GM20431 (cell line): ENCODE measurements around the gene CAPN11.

Experiments
- in situ Hi-C: fragments of 300-500 bp; cut with MseI, MboI; formaldehyde crosslinking; loops from one replicate; pipeline ENCODE4 v1.15.0; 2020; ENCODE audit warnings: low sequenced_read_pairs; ENCODE audit not compliant: unreplicated experiment

Gene CAPN11

DNA sequence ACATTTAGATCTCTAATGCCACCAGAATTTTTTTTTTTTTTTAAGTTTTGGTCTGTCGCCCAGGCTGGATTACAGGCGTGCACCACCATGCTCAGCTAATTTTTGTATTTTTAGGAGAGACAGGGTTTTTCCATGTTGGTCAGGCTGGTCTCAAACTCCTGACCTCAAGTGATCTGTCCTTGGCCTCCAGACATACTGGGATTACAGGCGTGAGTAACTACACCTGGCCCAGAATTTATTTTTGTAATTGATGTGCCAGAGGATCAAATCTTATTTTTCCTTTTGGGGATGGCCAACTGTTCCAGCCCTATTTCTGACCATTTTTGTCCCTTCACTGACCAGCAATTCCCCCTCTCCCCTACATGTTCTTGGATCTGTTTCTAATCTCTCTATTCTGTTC lies 40.1 kb downstream of the CAPN11 start:
- in situ Hi-C loops: no loop called here

GRCh38 chr6:44199883-44200282 lies 41.3 kb downstream of the CAPN11 start:
- in situ Hi-C loops: no loop called here

GRCh38 chr6:44201200-44201599 lies 42.6 kb downstream of the CAPN11 start:
- in situ Hi-C loops: no loop called here

GRCh38 chr6:44201638-44202303 lies 43.2 kb downstream of the CAPN11 start:
- in situ Hi-C loops: no loop called here

GRCh38 chr6:44202332-44202971 lies 43.8 kb downstream of the CAPN11 start:
- in situ Hi-C loops: no loop called here

- in situ Hi-C loops: no loop called here
These were observed 44.5 kb downstream of the CAPN11 start for GRCh38 chr6:44202972-44203750.

GRCh38 chr6:44203955-44204354 lies 45.3 kb downstream of the CAPN11 start:
- in situ Hi-C loops: no loop called here

GRCh38 chr6:44207966-44208365 lies 49.3 kb downstream of the CAPN11 start:
- in situ Hi-C loops: no loop called here

DNA sequence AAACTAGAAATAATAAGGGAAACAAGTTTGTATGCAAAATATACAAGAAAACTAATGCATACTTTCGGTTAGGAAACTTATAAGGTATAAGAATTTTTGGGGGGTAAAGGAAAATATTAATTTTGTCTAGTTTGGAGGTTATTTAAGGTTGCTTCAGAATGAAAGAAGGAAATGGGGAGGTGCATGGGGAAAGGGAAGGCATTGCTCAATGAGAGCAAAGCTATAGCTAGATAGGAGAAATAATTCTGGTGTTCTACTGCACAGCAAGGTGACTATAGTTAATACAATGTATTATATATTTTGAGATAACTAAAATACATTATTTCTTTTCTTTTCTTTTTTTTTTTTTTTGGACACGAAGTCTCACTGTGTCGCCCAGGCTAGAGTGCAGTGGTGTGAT lies 52.7 kb downstream of the CAPN11 start:
- in situ Hi-C loops: no loop called here

DNA sequence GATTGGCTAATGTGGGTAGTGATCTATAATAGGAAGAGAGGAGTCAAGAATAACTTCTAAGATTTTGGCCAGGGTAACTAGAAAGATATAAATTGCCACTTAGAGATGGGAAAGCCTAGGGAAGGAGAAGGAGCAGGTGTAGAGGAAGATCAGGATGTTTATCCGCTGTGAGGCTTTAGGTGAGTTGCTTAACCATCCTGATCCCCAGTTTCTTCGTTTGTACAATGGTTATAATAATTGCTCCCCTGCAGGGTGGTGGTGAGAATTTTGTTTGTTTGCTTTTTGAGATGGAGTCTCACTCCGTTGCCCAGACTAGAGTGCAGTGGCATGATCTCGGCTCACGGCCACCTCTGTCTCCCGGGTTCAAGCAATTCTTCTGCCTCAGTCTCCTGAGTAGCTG lies 55.7 kb downstream of the CAPN11 start:
- in situ Hi-C loops: no loop called here

- in situ Hi-C loops: no loop called here
These were observed 58.2 kb downstream of the CAPN11 start, which contains the start of gene MYMX for GRCh38 chr6:44216677-44217331. Gene MYMX, plus strand, starts transcription at chr6:44216926. Its CDS starts 546 bp downstream, at chr6:44217472.

DNA sequence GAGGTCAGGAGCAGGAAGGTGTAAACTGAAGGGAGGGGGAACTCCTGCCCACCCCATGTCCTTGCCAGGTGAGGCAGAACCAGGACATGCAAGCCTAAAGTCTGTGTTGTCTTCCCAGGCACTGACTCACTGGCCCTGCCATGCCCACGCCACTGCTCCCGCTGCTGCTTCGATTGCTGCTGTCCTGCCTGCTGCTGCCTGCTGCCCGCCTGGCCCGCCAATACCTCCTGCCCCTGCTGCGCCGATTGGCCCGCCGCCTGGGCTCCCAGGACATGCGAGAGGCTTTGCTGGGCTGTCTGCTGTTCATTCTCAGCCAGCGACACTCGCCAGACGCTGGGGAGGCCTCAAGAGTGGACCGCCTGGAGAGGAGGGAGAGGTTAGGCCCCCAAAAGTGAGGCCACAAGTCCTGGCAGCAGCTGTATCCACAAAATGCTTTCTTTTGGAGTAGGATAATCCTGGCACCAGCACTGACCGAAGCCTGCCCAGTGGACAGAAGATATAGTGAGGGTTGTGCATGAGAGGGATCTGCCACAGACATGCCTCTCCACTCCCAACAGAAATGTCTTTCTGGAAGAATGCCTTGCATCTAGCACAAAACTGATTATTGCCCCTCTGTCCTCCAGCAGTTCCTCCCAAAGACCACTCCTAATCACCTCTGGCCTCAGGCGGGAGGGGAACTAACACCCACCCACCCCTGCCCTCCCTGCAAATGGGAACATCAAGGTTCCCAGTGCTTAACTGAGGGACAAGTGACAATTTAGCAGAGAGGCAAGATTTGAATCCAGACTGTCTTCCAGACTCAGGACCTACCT lies 58.9 kb downstream of the CAPN11 start:
- in situ Hi-C loops: no loop called here

GRCh38 chr6:44219053-44219814 lies 60.6 kb downstream of the CAPN11 start:
- in situ Hi-C loops: no loop called here

- in situ Hi-C loops: no loop called here
These were observed 61.5 kb downstream of the CAPN11 start for GRCh38 chr6:44219815-44220784.

DNA sequence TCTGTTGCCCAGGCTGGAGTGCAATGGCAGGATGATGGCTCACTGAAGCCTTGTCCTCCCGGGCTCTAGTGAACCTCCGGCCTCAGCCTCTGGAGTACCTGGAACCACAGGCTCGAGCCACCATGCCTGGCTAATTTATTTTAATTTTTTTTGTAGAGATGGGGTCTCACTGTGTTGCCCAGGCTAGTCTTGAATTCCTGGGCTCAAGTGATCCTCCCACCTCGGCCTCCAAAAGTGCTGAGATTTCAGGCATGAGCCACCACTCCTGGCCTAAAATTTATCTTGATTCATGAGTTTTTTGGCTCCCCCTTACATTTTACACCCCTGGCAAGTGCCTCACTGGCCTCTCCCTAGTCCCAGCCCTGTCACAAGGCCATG lies 62.3 kb downstream of the CAPN11 start:
- in situ Hi-C loops: no loop called here

DNA sequence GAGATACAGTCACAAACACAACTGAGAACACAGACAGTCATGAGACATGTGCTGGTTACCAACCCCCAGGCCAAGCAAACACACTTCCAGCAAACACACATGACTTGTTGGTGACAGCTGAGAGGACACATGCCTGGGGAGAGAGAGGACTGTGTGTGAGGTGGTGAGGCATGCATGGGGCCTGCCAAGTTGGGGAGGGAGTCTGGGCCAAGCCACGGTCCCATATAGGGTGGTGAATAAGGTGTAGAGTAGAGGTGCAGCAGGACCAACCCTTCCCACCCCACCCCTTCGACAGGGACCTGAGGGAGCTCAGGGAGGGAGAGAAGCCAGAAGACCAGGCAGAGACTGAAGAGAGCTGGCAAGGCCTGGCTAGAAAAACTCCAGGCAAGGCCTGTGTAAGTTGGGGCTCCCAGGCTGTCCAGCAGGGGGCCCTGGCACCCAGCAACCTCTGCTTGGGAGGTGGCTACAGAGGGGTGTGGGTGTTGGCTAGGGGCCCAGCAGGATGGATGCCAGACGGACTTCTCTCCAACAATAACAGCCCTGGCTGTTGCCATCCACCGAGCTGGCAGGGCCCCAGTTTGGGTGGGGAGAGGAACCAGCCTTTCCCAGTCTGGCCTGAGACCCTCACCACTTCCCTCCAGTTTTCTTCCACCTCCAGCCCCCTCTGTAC lies 62.8 kb downstream of the CAPN11 start:
- in situ Hi-C loops: no loop called here

- in situ Hi-C loops: no loop called here
These were observed 63.3 kb downstream of the CAPN11 start for GRCh38 chr6:44221961-44222335.
